UCSD-AML1 (cell line): ENCODE data around the gene SRRM3.
"Not testable (repeated sequence)": the region's sequence is repeated elsewhere in the genome, so short reads cannot be mapped to it uniquely, and the experiment has no call there.

ENCODE experiments used
- DNase-seq: peaks from one replicate; lab custom pipeline; 2025; ENCODE audit not compliant: unreplicated experiment; lab: John Stamatoyannopoulos, UW

SRRM3 gene

DNA sequence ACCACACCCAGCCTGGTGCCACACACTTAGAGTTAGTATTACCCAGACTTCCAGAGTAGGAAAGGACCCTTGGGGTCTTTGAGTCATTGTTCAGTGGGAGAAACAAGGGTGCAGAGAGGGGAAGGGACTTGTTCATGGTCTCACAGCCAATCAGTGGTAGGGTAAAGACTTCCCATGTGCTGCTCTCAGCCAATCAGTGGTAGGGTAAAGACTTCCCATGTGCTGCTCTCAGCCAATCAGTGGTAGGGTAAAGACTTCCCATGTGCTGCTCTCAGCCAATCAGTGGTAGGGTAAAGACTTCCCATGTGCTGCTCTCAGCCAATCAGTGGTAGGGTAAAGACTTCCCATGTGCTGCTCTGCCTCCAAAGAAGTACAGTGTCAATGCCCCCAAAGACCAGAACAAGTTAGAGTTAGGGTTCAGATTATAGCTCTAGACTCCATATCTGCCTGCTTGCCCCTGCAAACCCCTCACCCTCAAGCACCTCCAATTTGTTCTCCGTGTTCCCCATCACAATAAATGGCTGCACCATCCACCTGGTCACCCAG, 25.3 kb downstream of the SRRM3 start:
- DNase-seq: not testable (repeated sequence)

DNA sequence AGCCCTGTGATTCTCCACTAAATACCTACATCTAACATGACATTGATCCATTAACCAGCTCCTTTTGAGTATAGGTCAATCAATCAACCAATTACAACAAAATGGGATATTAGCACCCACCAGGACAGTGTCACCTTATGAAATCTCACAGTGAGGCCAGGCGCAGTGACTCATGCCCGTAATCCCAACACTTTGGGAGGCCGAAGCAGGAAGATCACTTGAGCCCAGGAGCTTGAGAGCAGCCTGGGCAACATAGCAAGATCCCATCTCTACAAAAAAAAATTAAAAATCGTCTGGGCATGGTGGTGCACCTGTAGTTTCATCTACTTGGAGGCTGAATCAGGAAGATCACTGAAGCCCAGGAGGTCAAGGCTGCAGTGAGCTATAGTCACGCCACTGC, 28.5 kb downstream of the SRRM3 start:
- DNase-seq: no peak

DNA sequence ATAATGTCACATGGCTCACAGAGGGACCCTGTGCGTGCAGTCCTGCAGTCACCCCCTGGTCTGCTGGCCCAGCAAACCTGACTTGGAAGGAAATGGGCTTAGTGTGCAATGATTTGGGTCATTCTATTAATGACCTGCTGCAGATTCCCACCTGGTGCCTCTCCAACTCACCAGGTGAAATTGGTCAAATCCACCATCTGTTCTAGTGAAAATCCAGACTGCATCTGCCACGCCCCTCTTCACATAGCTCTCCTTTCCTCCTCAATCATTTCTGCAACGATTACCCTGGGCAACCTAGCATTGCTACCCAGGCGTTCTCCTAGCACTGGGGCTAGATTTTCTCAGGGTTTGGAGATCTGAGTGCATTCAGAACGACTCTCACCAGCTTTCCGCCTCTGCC, 29.4 kb downstream of the SRRM3 start:
- no peak for DNase-seq

DNA sequence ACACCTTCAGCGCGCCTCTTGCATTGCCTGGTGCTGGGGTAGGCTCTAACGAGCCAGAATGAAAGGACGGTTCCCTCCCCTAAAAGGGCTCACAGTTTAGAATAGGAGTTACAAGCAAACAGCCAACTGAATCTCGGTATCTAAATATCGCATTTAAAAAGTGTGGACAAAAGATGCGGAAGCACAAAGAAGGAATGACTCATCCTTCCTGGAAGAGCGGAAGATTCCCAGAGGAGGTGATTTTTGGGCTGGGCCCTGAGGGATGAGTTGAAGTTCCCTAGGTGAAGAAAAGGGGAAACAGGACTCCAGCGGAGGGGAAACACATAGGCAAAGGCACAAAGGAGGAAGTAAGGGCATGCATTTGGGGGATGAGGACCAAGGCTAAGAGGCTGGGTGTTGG, 29.9 kb downstream of the SRRM3 start:
- no peak for DNase-seq

DNA sequence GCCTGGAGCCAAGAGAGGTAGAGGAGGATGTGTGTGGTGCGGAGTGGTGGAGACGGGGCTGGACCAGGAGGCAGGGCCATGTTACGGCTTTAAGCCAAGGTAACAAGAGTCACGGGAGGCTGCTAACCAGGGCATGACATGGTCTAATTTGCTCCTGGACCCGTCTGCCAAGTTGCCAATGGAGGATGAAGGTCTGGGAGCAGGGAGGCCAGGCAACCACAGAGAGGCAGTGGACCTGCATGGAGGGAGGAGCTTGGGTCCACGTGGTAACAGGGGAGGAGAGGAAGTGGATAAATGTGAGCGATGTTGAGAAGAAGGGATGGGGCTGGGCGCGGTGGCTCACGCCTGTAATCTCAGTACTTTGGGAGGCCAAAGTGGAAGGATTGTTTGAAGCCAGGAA, 31.0 kb downstream of the SRRM3 start:
- no peak for DNase-seq

DNA sequence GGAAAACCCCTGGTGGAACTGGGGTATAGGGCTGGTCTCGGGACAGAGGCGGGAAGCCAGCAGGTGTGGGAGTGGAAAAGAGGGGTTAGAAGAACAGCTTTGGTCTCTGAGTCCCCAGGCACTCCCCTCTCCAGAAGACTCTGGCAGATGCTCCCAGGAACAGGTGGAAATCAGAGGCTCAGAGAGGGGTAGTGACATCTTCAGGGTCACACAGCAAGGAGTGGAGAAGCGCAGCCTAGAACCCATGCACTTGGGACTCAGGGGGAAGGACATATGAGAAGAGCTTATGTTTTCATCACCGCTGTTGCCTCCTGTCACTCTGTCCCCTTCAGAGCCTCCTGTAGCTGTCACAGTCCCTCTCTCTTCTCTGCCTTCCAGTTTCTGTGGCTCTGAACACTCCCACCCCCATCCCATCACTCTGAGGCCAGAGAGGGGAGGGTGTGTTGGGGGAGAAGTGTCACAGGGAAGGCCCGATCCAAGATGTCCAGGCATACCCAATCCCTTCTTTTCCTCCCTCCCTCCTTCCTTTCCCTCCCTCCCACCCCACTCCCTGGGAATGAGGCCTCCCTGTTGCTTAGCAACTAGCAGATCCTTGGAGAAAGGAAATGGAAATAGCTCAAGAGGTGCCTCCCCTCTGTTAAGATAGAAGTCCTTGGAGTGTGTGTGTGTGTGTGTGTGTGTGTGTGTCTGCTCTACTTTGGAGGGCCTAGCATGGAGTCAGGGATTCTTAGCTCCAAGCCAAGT, 32.0 kb downstream of the SRRM3 start:
- no peak for DNase-seq

DNA sequence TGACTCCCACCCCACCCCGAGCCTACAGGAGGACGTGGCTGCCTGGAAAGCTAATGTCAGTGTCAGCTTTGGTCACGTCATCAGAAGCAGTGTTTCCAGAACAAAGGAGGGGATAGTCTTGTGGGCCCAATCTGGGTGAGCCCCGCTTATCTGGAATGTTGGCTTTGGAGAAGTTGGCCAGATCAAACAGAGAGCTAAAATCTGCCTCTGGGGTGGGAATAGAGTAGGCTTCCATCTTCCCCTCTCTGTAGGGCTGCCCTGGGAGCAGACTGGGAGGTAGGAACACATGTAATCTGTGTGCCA, 32.5 kb downstream of the SRRM3 start:
- DNase-seq: no peak

DNA sequence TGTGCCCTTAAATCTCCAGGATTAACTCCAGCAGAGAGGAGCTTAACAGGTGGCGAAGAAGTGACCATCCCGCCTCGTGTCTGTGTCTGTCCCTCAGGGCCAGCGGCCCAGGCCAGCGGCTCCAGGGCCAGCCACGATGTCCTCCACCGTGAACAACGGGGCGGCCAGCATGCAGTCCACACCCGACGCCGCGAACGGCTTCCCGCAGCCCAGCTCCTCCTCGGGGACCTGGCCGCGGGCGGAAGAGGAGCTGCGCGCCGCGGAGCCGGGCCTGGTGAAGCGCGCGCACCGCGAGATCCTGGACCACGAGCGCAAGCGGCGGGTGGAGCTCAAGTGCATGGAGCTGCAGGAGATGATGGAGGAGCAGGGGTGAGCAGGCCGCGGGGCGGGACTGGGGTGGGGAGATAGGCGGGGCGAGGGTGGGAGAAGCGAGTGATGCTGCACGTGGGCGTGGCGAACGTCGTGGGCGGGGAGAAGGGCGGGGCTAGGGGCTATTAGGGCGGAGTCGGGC, 33.3 kb downstream of the SRRM3 start:
- DNase-seq: peak; percentile 47

DNA sequence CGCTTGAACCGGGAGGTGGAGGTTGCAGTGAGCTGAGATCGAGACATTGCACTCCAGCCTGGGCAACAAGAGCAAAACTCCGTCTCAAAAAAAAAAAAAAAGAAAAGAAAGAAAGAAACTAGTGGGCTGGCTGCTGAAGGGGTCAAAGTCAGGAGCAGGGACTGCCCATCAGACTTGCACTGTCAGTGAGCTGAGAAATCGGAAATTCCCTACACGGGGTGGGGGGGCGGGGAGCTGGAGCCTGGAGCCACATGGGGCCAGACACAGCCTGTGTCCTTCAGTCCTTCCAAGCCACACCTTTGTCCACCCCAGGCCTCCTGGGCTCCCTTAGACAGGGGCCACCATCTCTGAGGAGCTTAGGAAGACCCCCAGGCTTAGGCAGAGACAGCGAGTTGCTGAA, 34.5 kb downstream of the SRRM3 start:
- DNase-seq: no peak

DNA sequence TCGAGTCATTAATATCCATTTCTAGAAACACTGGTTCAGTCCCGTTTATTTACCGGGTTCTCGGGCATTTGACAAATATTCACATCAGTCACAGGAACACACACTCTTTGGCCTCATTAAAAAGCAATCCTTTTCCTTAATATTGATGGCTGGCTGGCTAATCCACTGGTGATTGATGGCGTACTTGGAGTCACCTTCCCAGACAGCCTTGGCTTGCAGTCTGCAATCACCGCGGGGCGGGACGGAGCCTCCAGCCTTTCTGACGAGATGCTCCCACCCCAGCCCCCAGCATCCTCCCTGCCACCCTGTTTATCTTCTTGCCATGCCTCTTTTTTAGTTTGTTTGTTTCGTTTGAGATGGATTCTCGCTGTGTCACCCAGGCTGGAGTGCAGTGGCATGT, 36.6 kb downstream of the SRRM3 start:
- no peak for DNase-seq

DNA sequence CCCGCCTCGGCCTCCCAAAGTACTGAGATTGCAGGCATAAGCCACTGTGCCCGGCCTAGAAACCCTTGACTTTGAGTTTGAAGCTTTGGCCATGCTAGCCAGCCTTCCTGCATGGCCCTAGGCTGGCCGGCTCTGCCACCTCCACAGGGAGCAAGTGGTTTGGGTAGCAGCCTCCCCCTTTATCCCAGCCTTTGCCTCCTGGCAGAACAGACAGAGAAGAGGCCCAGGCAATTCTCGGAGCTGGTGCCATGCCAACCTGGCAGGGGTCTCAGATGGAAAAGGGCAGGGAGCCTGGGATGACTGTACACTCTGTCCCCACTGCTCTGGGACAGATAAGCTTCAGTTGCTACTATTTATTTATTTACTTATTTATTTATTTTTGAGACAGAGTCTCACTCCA, 39.4 kb downstream of the SRRM3 start:
- DNase-seq: no peak

DNA sequence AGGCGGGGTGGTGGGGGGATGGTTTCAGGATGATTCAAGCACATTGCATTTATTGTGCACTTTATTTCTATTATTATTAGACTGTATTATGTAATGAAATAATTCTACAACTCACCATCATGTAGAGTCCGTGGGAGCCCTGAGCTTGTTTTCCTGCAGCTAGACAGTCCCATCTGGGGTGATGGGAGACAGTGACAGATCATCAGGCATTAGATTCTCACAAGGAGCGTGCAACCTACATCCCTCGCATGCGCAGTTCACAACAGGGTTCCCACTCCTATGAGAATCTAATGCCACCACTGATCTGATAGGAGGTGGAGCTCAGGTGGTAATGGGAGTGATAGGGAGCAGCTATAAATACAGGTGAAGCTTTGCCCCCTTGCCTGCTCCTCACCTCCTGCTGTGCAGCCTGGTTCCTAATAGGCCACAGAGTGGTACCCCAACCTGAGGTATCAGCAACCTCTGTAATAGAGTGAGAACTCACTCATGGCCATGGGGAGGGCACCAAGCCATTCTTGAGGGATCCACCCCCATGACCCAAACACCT, 40.9 kb downstream of the SRRM3 start:
- not testable (repeated sequence) for DNase-seq

DNA sequence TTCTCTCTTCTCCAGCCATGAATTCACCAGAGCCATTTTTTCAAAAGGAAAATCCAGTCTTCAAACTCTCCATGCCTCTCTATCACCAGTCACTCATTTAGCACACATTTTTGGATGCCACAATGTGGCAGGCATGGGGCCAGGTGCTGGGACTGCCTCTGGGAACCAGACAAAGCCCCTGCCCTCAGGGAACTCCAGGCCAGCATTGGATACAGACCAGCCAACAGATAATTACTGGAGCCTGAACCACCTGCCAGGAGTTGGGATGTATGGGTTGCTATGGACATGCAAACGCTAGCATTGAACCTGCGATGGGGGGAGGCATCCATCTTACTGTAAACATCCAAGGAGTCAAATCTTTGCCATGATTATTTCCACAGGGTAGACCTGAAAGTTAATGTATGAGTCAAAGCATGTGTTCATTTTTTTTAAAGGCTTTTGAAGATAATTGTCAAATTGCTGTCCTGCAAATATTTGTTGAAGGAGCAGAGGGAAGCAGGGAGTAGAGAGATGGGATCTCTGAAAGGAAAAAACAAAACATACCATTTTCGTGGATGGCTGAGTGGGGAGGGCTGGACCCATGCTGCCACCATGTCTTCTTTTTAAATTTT, 43.2 kb downstream of the SRRM3 start:
- DNase-seq: no peak

DNA sequence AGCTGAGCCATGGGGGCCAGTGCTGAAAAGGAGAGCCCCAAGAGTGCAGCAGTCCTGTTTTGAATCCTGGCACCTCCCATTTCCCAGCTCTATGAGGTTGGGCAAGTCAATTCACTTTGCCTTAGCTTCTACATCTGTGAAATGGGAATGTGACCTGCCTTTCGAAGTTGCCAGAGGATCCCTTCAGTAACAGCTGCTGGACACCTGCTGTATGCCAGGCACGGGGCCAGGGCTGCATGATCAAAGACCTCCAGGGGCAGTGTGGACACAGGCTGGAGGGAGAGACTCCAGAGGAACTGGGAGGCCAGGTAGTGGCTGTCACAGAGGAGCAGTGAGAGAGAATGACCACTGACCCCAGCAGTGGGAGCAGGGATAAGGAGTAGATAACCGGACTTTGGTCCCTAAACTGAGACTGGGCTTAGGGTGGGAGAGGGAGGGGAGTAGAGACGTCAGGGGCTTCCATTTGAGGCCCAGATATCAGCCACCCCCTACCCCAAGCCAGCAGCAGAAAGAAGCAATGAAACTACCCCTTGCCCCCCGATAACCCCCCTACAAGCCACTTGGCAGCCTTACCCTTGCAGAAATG, 45.2 kb downstream of the SRRM3 start:
- no peak for DNase-seq

DNA sequence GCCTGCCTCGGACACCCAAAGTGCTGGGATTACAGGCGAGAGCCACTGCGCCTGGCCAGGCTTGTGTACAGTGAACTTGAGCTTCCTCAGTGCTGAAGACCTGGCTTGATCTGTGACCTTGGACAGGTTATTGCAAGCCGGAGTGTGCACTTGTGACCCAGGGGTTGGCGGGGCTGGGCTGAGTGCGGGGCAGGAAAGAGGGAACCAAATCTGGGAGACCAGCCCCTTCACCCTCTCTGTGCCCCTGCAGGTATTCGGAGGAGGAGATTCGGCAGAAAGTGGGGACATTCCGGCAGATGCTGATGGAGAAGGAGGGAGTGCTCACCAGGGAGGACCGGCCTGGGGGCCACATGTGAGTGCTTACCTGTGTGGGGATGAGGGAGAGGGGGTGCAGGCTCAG, 46.2 kb downstream of the SRRM3 start:
- no peak for DNase-seq

DNA sequence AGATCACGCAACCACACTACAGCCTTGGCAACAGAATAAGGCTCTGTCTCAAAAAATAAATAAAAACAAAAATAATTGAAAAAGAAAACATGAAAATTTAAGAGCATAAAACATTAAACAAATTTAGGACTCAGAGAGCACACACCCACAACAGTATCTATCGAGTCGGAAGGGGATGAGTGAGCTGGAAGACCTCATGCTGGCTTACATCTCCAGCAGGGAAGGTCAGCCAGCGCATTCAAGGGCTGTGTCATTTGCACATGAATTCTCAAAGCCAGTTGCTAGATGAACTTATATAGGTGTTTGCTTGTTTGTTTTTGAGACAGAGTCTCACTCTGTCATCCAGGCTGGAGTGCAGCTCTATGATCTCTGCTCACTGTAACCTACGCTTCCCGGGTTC, 50.3 kb downstream of the SRRM3 start:
- DNase-seq: no peak

DNA sequence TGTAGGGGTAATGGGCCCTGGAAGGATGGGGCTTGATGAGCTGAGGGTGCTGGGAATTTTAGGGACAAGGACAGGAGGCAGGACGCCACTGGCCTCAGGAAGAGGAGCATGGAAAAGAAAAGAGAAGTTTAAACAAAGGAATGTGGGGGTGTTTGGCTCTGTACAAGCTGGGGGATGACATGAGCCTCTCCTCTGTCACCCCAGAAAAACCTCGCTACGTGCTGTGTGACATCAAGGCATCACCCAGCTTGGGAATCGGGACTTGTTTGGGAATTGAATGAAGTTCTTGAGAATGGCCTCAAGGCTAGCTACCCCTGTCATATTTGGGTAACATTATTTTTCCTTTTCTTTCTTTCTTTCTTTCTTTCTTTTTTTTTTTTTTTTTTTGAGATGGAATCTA, 53.1 kb downstream of the SRRM3 start:
- no peak for DNase-seq

DNA sequence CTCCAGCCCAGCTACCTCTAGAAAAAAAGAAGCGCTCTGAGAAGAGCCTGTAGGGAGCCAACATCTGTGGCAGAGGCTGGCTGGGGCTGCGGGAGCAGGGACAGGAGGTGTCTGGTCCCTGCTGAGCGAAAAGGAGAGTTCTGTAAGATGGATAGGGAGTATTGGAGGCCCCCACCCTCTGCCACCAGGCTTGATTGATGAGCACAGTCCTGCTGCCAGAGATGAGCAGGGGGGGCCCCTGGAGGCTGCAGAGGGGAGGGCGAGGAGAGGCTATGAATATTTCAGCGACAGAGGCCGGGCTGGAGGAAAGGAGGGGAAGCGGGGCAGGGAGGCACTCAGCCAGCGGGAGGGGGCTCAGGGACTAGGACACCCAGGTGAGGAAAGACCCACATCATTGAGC, 56.3 kb downstream of the SRRM3 start:
- DNase-seq: no peak

DNA sequence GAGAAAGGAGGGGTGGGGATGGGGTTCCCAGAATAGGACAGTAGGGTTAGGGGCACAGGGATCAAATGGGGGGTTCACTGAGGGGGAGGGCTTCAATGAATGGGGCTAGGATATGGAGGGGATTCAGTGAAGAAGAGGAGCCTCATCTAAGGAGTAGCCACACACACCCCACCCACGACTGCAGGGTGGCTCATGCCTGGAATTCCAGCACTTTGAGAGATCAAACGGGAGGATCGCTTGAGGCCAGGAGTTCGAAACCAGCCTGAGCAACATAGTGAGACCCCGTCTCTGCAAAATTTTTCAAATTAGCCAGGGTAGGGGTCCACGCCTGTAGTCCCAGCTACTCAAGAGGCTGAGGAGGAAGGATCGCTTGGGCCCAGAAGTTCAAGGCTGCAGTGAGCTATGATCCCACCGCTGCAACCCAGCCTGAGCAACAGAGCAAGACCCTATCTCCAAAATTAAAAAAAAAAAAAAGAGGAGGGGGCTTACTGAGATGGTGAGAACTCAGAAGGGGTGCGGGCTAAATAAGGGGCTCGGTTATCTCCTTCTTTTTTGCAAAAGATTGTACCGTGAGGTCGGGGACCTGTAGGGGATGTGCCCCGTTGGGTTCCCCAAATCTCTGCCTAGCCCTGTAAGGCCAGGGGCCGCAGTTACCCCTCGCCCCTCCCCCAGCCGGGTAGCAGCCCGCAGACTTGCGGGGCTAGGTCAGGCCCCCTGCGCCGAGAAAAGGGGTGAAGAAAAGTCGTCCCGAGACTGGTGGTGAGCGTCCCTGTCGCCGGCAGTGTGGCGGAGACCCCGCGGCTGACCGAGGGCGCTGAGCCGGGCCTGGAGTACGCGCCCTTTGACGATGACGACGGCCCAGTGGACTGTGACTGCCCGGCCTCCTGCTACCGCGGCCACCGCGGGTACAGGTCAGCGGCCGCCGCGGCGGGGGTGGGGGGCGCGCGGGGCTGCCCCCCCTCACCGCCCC, 57.7 kb downstream of the SRRM3 start:
- no peak for DNase-seq

DNA sequence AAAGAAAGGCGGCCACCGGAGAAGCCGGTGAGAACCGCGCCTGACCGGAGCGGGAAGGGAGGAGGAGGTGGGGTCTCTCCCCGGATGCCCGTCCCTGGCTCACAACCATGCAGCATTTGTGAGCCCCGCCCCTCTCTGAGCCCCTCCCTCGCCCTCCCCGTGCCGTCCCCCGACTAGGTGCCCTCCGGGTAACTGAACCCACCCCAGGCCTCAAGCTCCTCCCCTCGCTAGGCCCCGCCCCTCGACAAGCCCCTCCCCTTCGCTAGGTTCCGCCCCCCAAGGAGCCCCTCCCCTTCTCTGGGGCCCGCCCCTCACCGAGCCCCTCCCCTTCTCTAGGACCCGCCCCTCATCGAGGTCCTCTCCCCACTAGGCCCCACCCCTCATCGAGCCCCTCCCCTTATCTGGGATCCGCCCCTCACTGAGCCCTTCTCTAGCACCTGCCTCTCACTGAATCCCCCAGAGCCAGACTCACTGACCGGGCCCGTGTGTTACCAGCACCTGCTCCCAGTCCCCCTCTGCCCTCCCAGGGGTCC, 58.5 kb downstream of the SRRM3 start:
- no peak for DNase-seq

DNA sequence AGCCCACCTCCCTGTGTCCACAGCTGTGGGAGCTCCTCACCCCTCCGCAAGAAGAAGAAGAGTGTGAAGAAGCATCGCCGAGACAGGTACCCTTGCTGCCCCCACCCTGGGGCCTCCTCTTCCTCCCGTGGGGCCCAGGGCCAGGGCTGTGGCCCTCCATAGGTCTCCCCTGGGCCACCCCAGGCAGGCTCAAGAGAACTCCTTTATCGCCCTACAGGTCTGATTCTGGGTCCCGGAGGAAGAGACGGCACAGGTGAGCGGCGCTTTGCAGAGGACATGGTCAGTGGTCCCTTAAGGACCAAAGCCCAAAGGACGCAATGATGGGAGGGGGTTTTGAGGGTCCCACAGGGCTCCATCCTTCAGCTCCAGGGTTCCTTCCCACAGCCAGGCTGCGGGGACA, 59.6 kb downstream of the SRRM3 start:
- no peak for DNase-seq
